ENCODE results near the gene RHCE.
"Not testable (repeated sequence)": the region's sequence is repeated elsewhere in the genome, so short reads cannot be mapped to it uniquely, and the experiment has no call there.

- TF ChIP-seq POLR2A (IDR thresholded peaks at IDR 0.05; ENCODE audit: low read length); GATA1 (IDR thresholded peaks at IDR 0.05; ENCODE audit: low read depth, low read length): not testable (repeated sequence)
These were observed 50.8 kb downstream of the RHCE start for GRCh38 chr1:25369691-25370271.
